HG02610 (cell line): ENCODE results near the gene SERINC5.
A peak's percentile ranks its signal among the peaks of the same experiment; 100 is the strongest.
"Not testable (repeated sequence)": the region's sequence is repeated elsewhere in the genome, so short reads cannot be mapped to it uniquely, and the experiment has no call there.

Experiments
- ATAC-seq: cut with Tn5 transposase; IDR thresholded peaks from one replicate; pipeline ENCODE4 v1.9.1; 2021; ENCODE audit warnings: mild to moderate bottlenecking, moderate library complexity; ENCODE audit not compliant: unreplicated experiment

Gene SERINC5

DNA sequence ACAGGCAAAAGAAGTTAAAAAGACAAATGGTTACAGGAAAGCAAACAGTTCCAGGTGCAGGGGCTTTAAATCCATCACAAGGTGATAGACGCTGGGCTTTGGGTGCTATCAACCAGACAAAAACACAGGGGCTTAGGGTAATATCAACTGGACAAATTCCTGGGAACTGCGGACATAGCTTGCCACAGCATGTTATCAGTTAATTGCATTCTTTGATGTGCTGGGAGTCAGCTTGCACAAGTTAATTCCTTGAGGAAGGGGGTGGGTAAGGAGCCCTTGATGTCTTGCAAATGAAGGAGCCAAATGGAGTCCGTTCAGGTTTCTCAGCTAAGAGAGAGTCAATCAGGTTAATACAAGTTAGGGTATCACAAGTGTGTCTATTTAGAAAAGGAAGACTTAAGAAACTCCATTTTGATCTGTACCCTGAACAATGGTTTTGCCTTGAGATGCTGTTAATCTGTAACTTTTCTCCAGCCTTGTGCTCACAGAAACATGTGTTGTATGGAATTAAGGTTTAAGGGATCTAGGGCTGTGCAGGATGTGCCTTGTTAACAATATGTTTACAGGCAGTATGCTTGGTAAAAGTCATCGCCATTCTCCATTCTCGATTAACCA lies 144.4 kb downstream of the SERINC5 start:
- ATAC-seq, result not testable (repeated sequence)

- peak; percentile 57 for ATAC-seq
Observed at GRCh38 chr5:80109646-80110478, 146.0 kb downstream of the SERINC5 start.

DNA sequence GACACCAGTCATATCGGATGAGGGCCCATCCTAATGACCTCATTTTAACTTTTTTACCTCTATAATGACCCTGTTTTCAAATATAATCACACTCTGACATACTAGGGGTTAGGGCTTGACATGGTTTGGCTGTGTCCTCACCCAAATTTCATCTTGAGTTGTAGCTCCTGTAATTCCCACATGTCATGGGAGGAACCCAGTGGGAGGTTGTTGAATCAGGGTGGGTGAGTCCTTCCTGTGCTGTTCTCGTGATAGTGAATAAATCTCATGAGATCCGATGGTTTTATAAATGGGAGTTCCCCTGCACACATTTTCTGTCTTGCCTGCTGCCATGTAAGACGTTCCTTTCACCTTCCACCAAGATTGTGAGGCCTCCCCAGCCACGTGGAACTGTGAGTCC lies 148.9 kb downstream of the SERINC5 start:
- no peak for ATAC-seq

DNA sequence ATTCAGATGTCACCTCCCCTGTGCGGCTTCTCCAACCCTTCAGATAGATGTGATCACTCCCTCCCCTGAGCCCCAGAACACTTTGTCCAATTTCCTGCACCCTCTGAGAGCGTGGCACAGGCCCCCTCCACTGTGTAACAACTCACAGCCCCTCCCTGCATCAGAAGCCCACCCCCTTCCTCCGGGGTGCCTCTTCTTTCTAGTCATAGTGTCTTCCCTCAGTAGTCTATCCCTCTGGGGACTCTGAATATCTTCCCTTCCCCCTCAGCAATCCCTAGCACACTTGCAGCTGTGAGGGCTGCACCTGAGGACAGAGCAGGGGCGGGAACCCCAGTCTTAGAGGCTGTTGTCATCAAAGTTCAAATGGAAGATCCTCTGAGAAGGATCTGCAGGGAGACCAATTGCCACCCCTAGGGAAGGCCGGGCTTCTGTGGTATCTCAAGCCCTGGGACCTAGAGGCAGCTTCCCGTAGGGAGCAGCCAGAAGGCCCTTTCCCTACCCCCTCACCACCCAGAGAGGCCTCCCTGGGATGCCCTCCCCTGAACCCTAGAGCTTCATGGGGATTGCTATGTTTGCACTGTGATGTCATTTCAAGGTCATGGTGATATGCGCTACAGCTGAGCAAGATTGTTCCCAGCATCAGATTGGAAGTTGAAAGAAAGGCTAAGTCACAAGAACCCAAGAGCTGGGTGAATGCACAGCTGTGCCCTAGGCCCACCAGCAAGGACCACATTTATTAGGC lies 150.0 kb downstream of the SERINC5 start:
- no peak for ATAC-seq

GRCh38 chr5:80103371-80103770 lies 152.5 kb downstream of the SERINC5 start:
- ATAC-seq, result no peak

DNA sequence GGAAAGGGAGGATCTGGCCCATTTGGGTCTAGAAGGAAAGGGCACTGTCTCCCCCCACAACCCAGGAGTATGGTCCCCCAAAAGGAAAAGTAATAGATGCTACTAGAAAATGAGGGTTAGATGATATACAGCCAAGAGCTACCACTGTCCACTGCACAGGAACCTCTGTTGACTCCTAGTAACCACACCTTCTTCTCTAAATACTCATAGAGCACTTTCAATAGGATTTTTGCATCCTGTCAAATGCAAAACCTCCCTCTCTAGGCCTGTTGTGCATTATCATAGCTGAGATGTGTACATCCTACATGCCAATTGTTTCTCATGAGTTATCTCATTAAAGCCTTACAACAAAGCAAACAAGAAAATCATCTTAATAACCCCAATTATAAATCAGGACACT lies 153.9 kb downstream of the SERINC5 start:
- peak; percentile 85 for ATAC-seq

GRCh38 chr5:80097451-80097850 lies 158.4 kb downstream of the SERINC5 start:
- no peak for ATAC-seq

- no peak for ATAC-seq
Observed at GRCh38 chr5:80094236-80094738, 161.6 kb downstream of the SERINC5 start.

GRCh38 chr5:80093796-80094195 lies 162.1 kb downstream of the SERINC5 start:
- no peak for ATAC-seq

DNA sequence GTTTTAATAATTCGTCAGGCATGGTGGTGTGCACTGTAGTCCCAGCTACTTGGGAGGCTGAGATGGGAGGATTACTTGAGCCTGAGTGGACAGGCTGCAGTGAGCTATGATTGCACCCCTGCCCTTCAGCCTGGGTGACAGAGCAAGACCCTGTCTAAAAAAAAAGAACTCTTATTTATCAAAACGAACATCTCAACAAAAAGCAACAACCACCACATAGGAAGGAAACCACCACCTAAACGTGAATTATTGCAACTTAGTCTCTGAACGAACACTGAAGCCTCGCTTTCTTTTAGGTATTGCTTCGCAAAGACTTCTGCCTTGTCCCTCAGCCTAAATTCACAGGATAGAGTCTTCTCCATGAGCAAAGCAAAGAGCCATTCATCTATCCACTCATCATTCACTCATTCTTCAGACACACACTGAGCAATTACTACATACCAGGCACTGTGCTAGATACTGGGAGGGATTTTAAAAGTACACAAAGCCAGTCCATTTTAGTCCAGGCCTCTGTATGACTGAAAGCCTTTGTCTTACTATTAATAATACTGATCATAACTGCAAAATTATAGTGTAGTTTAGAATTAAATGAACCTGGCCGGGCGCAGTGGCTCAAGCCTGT lies 163.3 kb downstream of the SERINC5 start:
- ATAC-seq, result no peak

- not testable (repeated sequence) for ATAC-seq
Observed at GRCh38 chr5:80091792-80092192, 164.1 kb downstream of the SERINC5 start.

DNA sequence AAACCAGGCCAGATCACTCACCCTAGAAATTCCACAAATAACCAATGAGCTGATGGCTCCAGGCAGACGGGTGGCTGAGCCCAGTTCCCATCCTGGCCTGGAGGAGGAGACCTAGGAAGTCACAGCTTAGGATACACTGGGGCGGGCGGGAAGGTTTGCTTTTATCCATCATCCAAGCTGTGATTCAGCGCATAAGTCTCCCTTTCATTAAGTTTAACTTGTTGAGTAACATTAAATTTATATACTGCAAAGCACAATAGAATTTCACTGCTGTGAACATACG lies 165.0 kb downstream of the SERINC5 start:
- ATAC-seq, result no peak

- ATAC-seq, result no peak
Observed at GRCh38 chr5:80083101-80083890, 172.6 kb downstream of the SERINC5 start.

DNA sequence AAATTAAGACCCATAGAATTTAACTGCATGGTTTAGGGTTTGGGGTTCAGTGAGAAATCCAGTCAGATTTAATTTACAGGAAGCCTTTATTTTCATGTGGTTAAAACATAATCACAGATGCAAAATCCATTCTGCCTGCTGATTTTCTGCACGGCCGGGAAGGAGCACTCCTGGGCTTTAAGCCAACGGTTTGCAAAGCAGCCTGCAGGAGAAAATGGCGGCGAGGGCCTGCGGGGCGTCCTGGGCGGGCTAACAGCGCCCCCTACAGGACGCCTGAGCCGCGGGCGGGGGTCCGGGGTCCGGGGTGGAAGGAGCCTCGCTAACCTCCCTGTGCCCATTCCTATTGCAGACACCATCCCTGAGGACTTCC lies 173.1 kb downstream of the SERINC5 start:
- no peak for ATAC-seq

DNA sequence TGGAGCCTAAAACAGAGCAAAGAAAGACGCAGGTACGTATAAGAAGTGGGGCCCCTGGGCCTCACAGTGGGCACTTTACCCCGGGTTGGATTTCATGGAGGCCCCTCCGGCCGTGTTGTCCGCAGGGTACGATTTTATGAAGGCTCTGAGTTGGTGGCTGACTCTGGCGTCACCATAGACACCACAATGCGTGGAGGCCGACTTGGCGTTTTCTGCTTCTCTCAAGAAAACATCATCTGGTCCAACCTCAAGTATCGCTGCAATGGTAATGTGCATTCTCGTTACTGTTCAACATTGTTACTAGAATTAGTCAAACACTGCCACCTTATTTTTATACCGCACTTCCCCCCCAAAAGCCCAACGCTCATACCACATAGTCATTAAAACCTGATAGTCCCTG lies 173.6 kb downstream of the SERINC5 start:
- no peak for ATAC-seq

GRCh38 chr5:80078921-80079320 lies 176.9 kb downstream of the SERINC5 start:
- no peak for ATAC-seq

GRCh38 chr5:80077051-80077714 lies 178.7 kb downstream of the SERINC5 start:
- ATAC-seq, result no peak

DNA sequence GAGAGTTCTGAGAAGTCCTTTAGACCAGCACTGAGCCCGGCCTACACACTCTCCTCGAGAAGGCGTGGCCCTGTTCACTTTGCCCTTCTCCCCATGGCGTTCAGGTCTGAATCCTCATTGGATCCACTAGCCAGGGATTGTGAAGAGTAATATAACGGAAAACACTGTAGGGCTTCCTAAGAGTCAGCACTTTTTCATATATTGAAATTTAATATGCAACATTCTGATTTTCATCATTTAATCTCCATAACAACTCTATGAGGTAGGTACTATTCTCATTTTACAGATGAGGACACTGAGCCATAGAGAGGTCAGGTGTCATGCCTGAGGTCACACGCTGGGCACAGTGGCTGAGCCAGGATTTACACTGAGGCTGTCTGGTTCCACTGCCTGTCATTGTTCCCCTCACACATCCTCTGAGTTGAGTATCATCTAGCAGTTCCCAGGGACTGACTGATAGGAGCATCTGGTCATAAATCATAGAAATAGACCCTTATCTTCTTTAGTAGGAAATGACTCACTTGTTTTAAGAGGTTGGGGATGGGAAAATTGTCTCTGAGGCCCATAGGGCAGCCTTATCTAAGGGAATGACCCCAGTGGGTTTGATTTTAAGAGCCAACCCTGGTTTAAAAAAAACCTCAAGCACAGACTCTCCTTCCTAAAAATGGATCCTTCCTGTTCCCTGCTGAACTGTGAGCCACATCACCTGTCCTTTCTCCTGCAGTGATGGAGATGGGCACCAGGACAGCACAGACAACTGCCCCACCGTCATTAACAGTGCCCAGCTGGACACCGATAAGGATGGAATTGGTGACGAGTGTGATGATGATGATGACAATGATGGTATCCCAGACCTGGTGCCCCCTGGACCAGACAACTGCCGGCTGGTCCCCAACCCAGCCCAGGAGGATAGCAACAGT lies 179.5 kb downstream of the SERINC5 start:
- ATAC-seq, result no peak
